GM23248 (cell line): Measurements from ENCODE around the gene SIAE. TPM values are rescaled to one million over a fixed set of nuclear protein-coding genes. Genes with fewer than 3 reads are reported as not detected.

Experiments
- DNase-seq: peaks from one replicate; pipeline ENCODE4 v3.0.0-alpha.2; 2015
- H2AFZ ChIP-seq: fragments of 200-600 bp; sonication (generic); 2 replicates; pipeline ENCODE4 v1.6.1; 2016; ENCODE audit warnings: antibody characterized with exemption
- H3F3A ChIP-seq: fragments of 200-600 bp; sonication (generic); 2 replicates; pipeline ENCODE4 v1.6.1; 2016; ENCODE audit warnings: mild to moderate bottlenecking, antibody characterized with exemption, mixed run types; ENCODE audit not compliant: insufficient read depth
- H3K27ac ChIP-seq: fragments of 200-600 bp; sonication (generic); 2 replicates; pipeline ENCODE4 v1.5.1; 2016; ENCODE audit warnings: mild to moderate bottlenecking
- H3K27me3 ChIP-seq: fragments of 200-600 bp; sonication (generic); replicated peaks from 2 replicates; pipeline ENCODE4 v1.6.1; 2016; ENCODE audit warnings: mild to moderate bottlenecking; ENCODE audit not compliant: insufficient read depth
- H3K36me3 ChIP-seq: fragments of 200-600 bp; sonication (generic); 2 replicates; pipeline ENCODE4 v1.6.1; 2016; ENCODE audit warnings: low read depth, mild to moderate bottlenecking
- H3K4me1 ChIP-seq: fragments of 200-600 bp; sonication (generic); 2 replicates; pipeline ENCODE4 v1.6.1; 2016; ENCODE audit warnings: mild to moderate bottlenecking; ENCODE audit not compliant: insufficient read depth
- H3K4me2 ChIP-seq: fragments of 200-600 bp; sonication (generic); one replicate; pipeline ENCODE4 v1.6.1; 2016; ENCODE audit warnings: mild to moderate bottlenecking; ENCODE audit not compliant: unreplicated experiment
- H3K4me3 ChIP-seq: fragments of 200-600 bp; sonication (generic); 2 replicates; pipeline ENCODE4 v1.5.1; 2016; ENCODE audit warnings: mild to moderate bottlenecking
- H3K79me2 ChIP-seq: fragments of 200-600 bp; sonication (generic); 2 replicates; pipeline ENCODE4 v1.6.1; 2016; ENCODE audit warnings: mild to moderate bottlenecking; ENCODE audit not compliant: insufficient read depth
- H3K9ac ChIP-seq: fragments of 200-600 bp; sonication (generic); 2 replicates; pipeline ENCODE4 v1.6.1; 2016; ENCODE audit warnings: mild to moderate bottlenecking
- H3K9me2 ChIP-seq: fragments of 200-600 bp; sonication (generic); 2 replicates; pipeline ENCODE4 v1.6.1; 2016; ENCODE audit warnings: mixed run types, mild to moderate bottlenecking, moderate library complexity; ENCODE audit not compliant: insufficient read depth
- H3K9me3 ChIP-seq: fragments of 200-600 bp; sonication (generic); one replicate; pipeline ENCODE4 v1.6.1; 2017; ENCODE audit warnings: low read depth
- H4K20me1 ChIP-seq: fragments of 200-600 bp; sonication (generic); 2 replicates; pipeline ENCODE4 v1.6.0; 2016; ENCODE audit not compliant: insufficient read depth
- EZH2 ChIP-seq: fragments of 200-600 bp; sonication (generic); IDR thresholded peaks from 2 replicates; pipeline ENCODE4 v1.6.1; 2018; ENCODE audit warnings: antibody characterized with exemption, mild to moderate bottlenecking; ENCODE audit not compliant: insufficient read depth, poor library complexity, severe bottlenecking
- EZH2phosphoT487 ChIP-seq: fragments of 200-600 bp; sonication (generic); IDR thresholded peaks from 2 replicates; pipeline ENCODE4 v1.6.1; 2018; ENCODE audit warnings: antibody characterized with exemption, moderate library complexity, mild to moderate bottlenecking, low read depth; ENCODE audit not compliant: insufficient read depth
- WGBS, 2 experiments: methylation state at CpG; one replicate each; pipeline ENCODE4 v1.1.6; 2015 to 2017; ENCODE audit warnings: low lambda C conversion rate in 2 of 2, low coverage in 1 of 2; ENCODE audit errors: missing lambda C conversion rate in 2 of 2; 5-methylcytosine and 5-hydroxymethylcytosine counted together
- in situ Hi-C: fragments of 300-500 bp; cut with MboI; formaldehyde crosslinking; loops from 2 replicates; pipeline ENCODE4 v1.15.0; 2020
- polyA plus RNA-seq: library from polyadenylated mRNA; unstranded; fragments of >200 nt; fragmentation: Nextera tagmentation; extraction: Ambion mirVana; gene quantifications from 2 replicates; pipeline ENCODE4 v1.2.1, GENCODE V29; 2016
- total RNA-seq: library from RNA; depleted of rRNA; stranded (reverse); fragments of >200 nt; shearing (Covaris generic); gene quantifications from 2 replicates; pipeline ENCODE4 v1.2.3, GENCODE V29; 2014

SIAE gene
- total and polyA plus RNA-seq, 2 experiments from 2014 or later, result 7.2 to 19.5 TPM

- H3K4me2 ChIP-seq, result no peak overlapping the region
- H2AFZ ChIP-seq, result no peak overlapping the region
- no peaks in the 10 kb centered on the region for H3K27me3 ChIP-seq
- no peaks in the 10 kb centered on the region for H3K4me1 ChIP-seq
- H3K4me3 ChIP-seq, result no peak overlapping the region
- no peak overlapping the region for H3K9ac ChIP-seq
- no peak overlapping the region for H3K27ac ChIP-seq
- no peaks in the 10 kb centered on the region for H3K79me2 ChIP-seq
- WGBS, 2 experiments, result 83% methylated on average over 3 of the region's 3 CpGs
- in situ Hi-C loops, result no loop called here
- no peaks in the 10 kb centered on the region for H3K36me3 ChIP-seq
- no peaks in the 10 kb centered on the region for H3K9me2 ChIP-seq
- no peak for DNase-seq
- no peaks in the 10 kb centered on the region for H3F3A ChIP-seq
- TF ChIP-seq EZH2 (no peak), EZH2phosphoT487 (no peak)
- no peaks in the 10 kb centered on the region for H3K9me3 ChIP-seq
- no peaks in the 10 kb centered on the region for H4K20me1 ChIP-seq
Observed at GRCh38 chr11:124658501-124658900, 15.0 kb downstream of the SIAE start.

GRCh38 chr11:124657904-124658303, 15.6 kb downstream of the SIAE start:
- Histone ChIP-seq H3K79me2 (no peaks in the 10 kb centered on the region), H3K9me2 (no peaks in the 10 kb centered on the region), H3K9ac (no peak overlapping the region), H3K4me1 (no peaks in the 10 kb centered on the region), H3K9me3 (no peaks in the 10 kb centered on the region), H3K27me3 (no peaks in the 10 kb centered on the region), H3K4me3 (no peak overlapping the region), H4K20me1 (no peaks in the 10 kb centered on the region), H3F3A (no peaks in the 10 kb centered on the region), H2AFZ (no peak overlapping the region), H3K4me2 (no peak overlapping the region), H3K36me3 (no peaks in the 10 kb centered on the region), H3K27ac (no peak overlapping the region)
- WGBS, 2 experiments, result 94 to 96% methylated on average over 5 of the region's 5 CpGs
- in situ Hi-C loops, result no loop called here
- TF ChIP-seq EZH2phosphoT487 (no peak), EZH2 (no peak)
- DNase-seq, result no peak

DNA sequence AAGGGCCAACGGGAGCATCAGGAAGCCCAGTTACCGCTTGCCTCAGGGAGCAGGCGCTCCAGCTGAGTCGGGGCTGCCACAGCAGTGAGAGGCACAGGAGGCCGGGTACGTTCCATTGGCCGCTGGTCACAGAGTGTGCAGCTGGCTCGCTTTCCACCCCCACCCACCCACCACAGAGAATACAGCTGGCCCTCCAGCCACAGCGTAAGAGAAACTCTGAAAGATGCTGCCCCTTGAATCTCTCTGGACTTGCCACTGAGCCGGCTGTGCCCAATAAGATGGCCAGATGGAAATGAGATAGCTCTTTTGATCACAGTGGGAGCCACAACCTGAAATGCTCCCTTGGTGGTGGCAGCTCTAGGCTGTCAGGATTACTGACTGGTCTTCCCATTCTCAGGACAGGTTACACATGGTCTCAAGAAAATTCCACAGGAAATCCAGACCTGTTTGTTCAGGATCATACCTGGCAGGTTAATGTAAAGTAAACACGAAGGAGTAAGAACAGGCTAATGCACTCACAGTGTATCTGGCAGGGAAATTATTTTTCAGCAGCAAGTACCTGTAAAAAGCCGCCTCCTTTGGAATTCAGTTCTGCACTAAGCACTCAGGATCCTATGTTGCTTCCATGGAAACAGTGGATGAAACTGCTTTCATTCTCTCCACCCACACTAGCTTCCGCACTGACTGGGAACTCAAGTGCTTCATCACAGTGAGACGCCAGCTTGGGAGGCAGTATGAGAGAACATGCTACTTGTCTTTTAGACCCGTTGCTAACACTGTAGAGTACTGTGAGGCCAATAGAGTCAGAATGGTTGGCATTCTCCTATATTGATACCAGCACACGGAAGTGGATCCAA, 16.5 kb downstream of the SIAE start:
- 67 to 72% methylated on average over 16 of the region's 16 CpGs for WGBS, 2 experiments
- DNase-seq, result peak; percentile 17

DNA sequence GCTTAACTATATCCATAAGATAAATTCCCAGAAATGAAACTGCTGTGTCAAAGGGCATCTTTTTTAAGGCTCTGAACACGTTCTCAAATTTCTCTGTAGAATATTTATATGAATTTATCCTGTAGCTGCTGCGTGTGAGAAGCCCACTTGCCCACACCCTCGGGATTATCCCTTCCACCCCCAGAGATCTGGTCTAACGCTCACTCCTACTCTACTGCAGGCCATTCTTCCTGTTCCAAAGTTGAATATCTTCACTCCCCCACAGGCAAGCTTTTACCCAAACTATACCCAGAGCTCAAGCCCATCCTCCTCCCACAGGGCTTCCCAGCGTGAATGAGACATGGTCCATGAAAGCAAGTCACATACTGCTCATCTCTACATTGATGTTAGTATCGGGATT, 24.9 kb downstream of the SIAE start:
- TF ChIP-seq EZH2phosphoT487 (no peak), EZH2 (no peak)
- H3K79me2 ChIP-seq, result no peaks in the 10 kb centered on the region
- no peak for DNase-seq
- H3K9me2 ChIP-seq, result no peaks in the 10 kb centered on the region
- H3K4me3 ChIP-seq, result no peak overlapping the region
- peaks cover 13% of the 10 kb centered on the region for H3F3A ChIP-seq
- H3K27me3 ChIP-seq, result no peaks in the 10 kb centered on the region
- H4K20me1 ChIP-seq, result no peaks in the 10 kb centered on the region
- peaks cover 15% of the 10 kb centered on the region for H3K4me1 ChIP-seq
- no peak overlapping the region for H3K27ac ChIP-seq
- no peaks in the 10 kb centered on the region for H3K9me3 ChIP-seq
- H3K4me2 ChIP-seq, result no peak overlapping the region
- no peaks in the 10 kb centered on the region for H3K36me3 ChIP-seq
- H3K9ac ChIP-seq, result no peak overlapping the region
- H2AFZ ChIP-seq, result no peak overlapping the region
- WGBS, 2 experiments, result 74 to 75% methylated on average over 6 of the region's 6 CpGs
- in situ Hi-C loops, result no loop called here

More for the DNA sequence above, 16.5 kb downstream of the SIAE start:
- Histone ChIP-seq H3K9me2 (no peaks in the 10 kb centered on the region), H3K79me2 (no peaks in the 10 kb centered on the region), H3K36me3 (no peaks in the 10 kb centered on the region), H4K20me1 (no peaks in the 10 kb centered on the region), H3K4me1 (no peaks in the 10 kb centered on the region), H3K4me2 (no peak overlapping the region), H3K4me3 (no peak overlapping the region), H3K27me3 (no peaks in the 10 kb centered on the region), H3K9me3 (no peaks in the 10 kb centered on the region), H2AFZ (no peak overlapping the region), H3F3A (no peaks in the 10 kb centered on the region), H3K27ac (no peak overlapping the region), H3K9ac (no peak overlapping the region)
- in situ Hi-C loops, result no loop called here
- no peak for TF ChIP-seq EZH2
